GM23338 (cell line): ENCODE data around the gene RSPH3. TPM values are rescaled to one million over a fixed set of nuclear protein-coding genes. Genes with fewer than 3 reads are reported as not detected.

Experiments
- ATAC-seq: fragments of 200-7000 bp; cut with Tn5 transposase; 3 replicates; pipeline ENCODE4 v1.9.1; 2020
- DNase-seq: peaks from one replicate; pipeline ENCODE4 v3.0.0-alpha.2; 2015; ENCODE audit warnings: low spot score
- H2AFZ ChIP-seq: fragments of 200-600 bp; sonication (generic); 2 replicates; pipeline ENCODE4 v1.8.0; 2016; ENCODE audit warnings: antibody characterized with exemption, mild to moderate bottlenecking, moderate library complexity
- H3F3A ChIP-seq: fragments of 200-600 bp; sonication (generic); replicated peaks from 2 replicates; pipeline ENCODE4 v1.8.0; 2017; ENCODE audit warnings: antibody characterized with exemption, mixed run types, low read depth
- H3K27ac ChIP-seq: fragments of 200-600 bp; sonication (generic); 2 replicates; pipeline ENCODE4 v1.6.1; 2016; ENCODE audit warnings: low read depth
- H3K27me3 ChIP-seq: fragments of 200-600 bp; sonication (generic); 2 replicates; pipeline ENCODE4 v1.8.0; 2016; ENCODE audit warnings: mild to moderate bottlenecking, mixed run types, moderate library complexity; ENCODE audit not compliant: insufficient read depth
- H3K36me3 ChIP-seq: fragments of 200-600 bp; sonication (generic); 2 replicates; pipeline ENCODE4 v1.8.0; 2016; ENCODE audit warnings: mild to moderate bottlenecking; ENCODE audit not compliant: insufficient read depth
- H3K4me1 ChIP-seq: fragments of 200-600 bp; sonication (generic); 2 replicates; pipeline ENCODE4 v1.8.0; 2016; ENCODE audit warnings: mild to moderate bottlenecking, moderate library complexity; ENCODE audit not compliant: insufficient read depth
- H3K4me2 ChIP-seq: fragments of 200-600 bp; sonication (generic); 2 replicates; pipeline ENCODE4 v1.7.1; 2017; ENCODE audit warnings: mixed run types
- H3K4me3 ChIP-seq: fragments of 200-600 bp; sonication (generic); 2 replicates; pipeline ENCODE4 v1.6.1; 2016; ENCODE audit warnings: mixed run types
- H3K79me2 ChIP-seq: fragments of 200-600 bp; sonication (generic); replicated peaks from 2 replicates; pipeline ENCODE4 v1.8.0; 2017; ENCODE audit warnings: mild to moderate bottlenecking; ENCODE audit not compliant: insufficient read depth
- H3K9me2 ChIP-seq: fragments of 200-600 bp; sonication (generic); 2 replicates; pipeline ENCODE4 v1.8.0; 2017; ENCODE audit not compliant: insufficient read depth
- H4K20me1 ChIP-seq: fragments of 200-600 bp; sonication (generic); replicated peaks from 2 replicates; pipeline ENCODE4 v1.8.0; 2017; ENCODE audit warnings: mild to moderate bottlenecking; ENCODE audit not compliant: insufficient read depth
- H3K27ac Mint-ChIP-seq: 2 replicates; pipeline ENCODE4 v1.8.0; 2020; ENCODE audit warnings: inconsistent platforms, mild to moderate bottlenecking, moderate library complexity, mixed read lengths
- H3K27me3 Mint-ChIP-seq: 3 replicates; pipeline ENCODE4 v1.8.0; 2022; ENCODE audit warnings: low read depth, mild to moderate bottlenecking, moderate library complexity, mixed read lengths, inconsistent platforms; ENCODE audit not compliant: insufficient read depth, poor library complexity
- H3K36me3 Mint-ChIP-seq: 3 replicates; pipeline ENCODE4 v1.8.0; 2021; ENCODE audit warnings: low read depth, mild to moderate bottlenecking, inconsistent platforms, moderate library complexity, mixed read lengths
- H3K4me1 Mint-ChIP-seq: 3 replicates; pipeline ENCODE4 v1.8.0; 2020; ENCODE audit warnings: mild to moderate bottlenecking, inconsistent platforms, mixed read lengths
- H3K4me3 Mint-ChIP-seq: 3 replicates; pipeline ENCODE4 v1.8.0; 2021; ENCODE audit warnings: moderate library complexity, mild to moderate bottlenecking, inconsistent platforms, mixed read lengths
- H3K9me3 Mint-ChIP-seq: 3 replicates; pipeline ENCODE4 v1.8.0; 2020; ENCODE audit warnings: moderate library complexity, mild to moderate bottlenecking, inconsistent platforms, mixed read lengths
- CTCF ChIP-seq, 2 experiments: fragments of 200-600 bp in 1 of 2; sonication (generic) in 1 of 2; conservative IDR thresholded peaks; 2 replicates each; pipeline versions ENCODE4 v1.5.1 to v1.6.1; 2016 to 2017; ENCODE audit warnings: antibody characterized with exemption in 2 of 2, low read depth in 2 of 2, mild to moderate bottlenecking in 2 of 2, moderate library complexity in 1 of 2
- ETS1 ChIP-seq: IDR thresholded peaks from 2 replicates; pipeline ENCODE4 v1.6.1; 2016; ENCODE audit warnings: antibody characterized with exemption
- EZH2 ChIP-seq: fragments of 200-600 bp; sonication (generic); IDR thresholded peaks from one replicate; pipeline ENCODE4 v1.8.0; 2017; ENCODE audit warnings: antibody characterized with exemption, mild to moderate bottlenecking, low read depth; ENCODE audit not compliant: unreplicated experiment
- POLR2AphosphoS5 ChIP-seq: IDR thresholded peaks from 2 replicates; pipeline ENCODE4 v1.6.1; 2016; ENCODE audit warnings: antibody characterized with exemption, low read depth
- REST ChIP-seq: IDR thresholded peaks from one replicate; pipeline ENCODE4 v1.6.1; 2018; ENCODE audit warnings: antibody characterized with exemption; ENCODE audit not compliant: unreplicated experiment
- STAT1 ChIP-seq: IDR thresholded peaks from one replicate; pipeline ENCODE4 v1.6.1; 2016; ENCODE audit warnings: antibody characterized with exemption; ENCODE audit not compliant: unreplicated experiment
- ZNF114 ChIP-seq: fragments of 250-450 bp; sonication (Bioruptor Pico); IDR thresholded peaks from 2 replicates; pipeline ENCODE4 v1.5.0; 2020; ENCODE audit warnings: mild to moderate bottlenecking, moderate library complexity
- ZNF331 ChIP-seq: fragments of 250-450 bp; sonication (Bioruptor Pico); IDR thresholded peaks from 2 replicates; pipeline ENCODE4 v1.5.0; 2020; ENCODE audit warnings: low read depth, mild to moderate bottlenecking, moderate library complexity
- ZNF462 ChIP-seq: fragments of 250-450 bp; sonication (Bioruptor Pico); IDR thresholded peaks from 2 replicates; pipeline ENCODE4 v1.5.0; 2020; ENCODE audit warnings: mild to moderate bottlenecking, moderate library complexity
- polyA plus RNA-seq: library from polyadenylated mRNA; unstranded; fragments of >200 nt; fragmentation: Nextera tagmentation; extraction: Ambion mirVana; gene quantifications from 2 replicates; pipeline ENCODE4 v1.2.1, GENCODE V29; 2016
- total RNA-seq: library from RNA; depleted of rRNA; stranded (reverse); fragments of >200 nt; shearing (Covaris generic); gene quantifications from 2 replicates; pipeline ENCODE4 v1.2.3, GENCODE V29; 2014

The RSPH3 gene
- total and polyA plus RNA-seq, 2 experiments from 2014 or later, result 1.7 to 3.9 TPM

GRCh38 chr6:158942349-158942748 lies 57.7 kb downstream of the RSPH3 start:
- Histone ChIP-seq H3K27ac (no peak overlapping the region), H3K79me2 (no peaks in the 10 kb centered on the region), H3K4me2 (no peak overlapping the region), H3F3A (peaks cover 6% of the 10 kb centered on the region; the same call in 1 of the 2 replicates), H2AFZ (no peak overlapping the region), H3K36me3 (no peaks in the 10 kb centered on the region), H3K4me1 (peaks cover 5% of the 10 kb centered on the region; the same call in 1 of the 2 replicates), H4K20me1 (no peaks in the 10 kb centered on the region), H3K4me3 (no peak overlapping the region), H3K9me2 (no peaks in the 10 kb centered on the region), H3K27me3 (peaks cover 23% of the 10 kb centered on the region)
- no peak for TF ChIP-seq ZNF331 (CRISPR knock-in tag)
- TF ChIP-seq ZNF462 (CRISPR knock-in tag), result no peak
- no peak overlapping the region for H3K4me3 Mint-ChIP-seq
- peaks cover 14% of the 10 kb centered on the region for H3K4me1 Mint-ChIP-seq
- peaks cover 9% of the 10 kb centered on the region for H3K9me3 Mint-ChIP-seq
- peaks cover 6% of the 10 kb centered on the region; the same call in 2 of the 3 replicates for H3K36me3 Mint-ChIP-seq
- no peak for DNase-seq
- ATAC-seq, result no peak
- no peak overlapping the region for H3K27ac Mint-ChIP-seq
- H3K27me3 Mint-ChIP-seq, result peaks cover 21% of the 10 kb centered on the region

GRCh38 chr6:158941246-158941645 lies 58.8 kb downstream of the RSPH3 start:
- Histone ChIP-seq H3K36me3 (no peaks in the 10 kb centered on the region), H3F3A (peaks cover 6% of the 10 kb centered on the region; the same call in 1 of the 2 replicates), H3K9me2 (no peaks in the 10 kb centered on the region), H3K4me1 (peaks cover 5% of the 10 kb centered on the region; the same call in 1 of the 2 replicates), H4K20me1 (no peaks in the 10 kb centered on the region), H3K4me2 (no peak overlapping the region), H3K27me3 (peaks cover 23% of the 10 kb centered on the region), H3K4me3 (no peak overlapping the region), H2AFZ (no peak overlapping the region), H3K79me2 (no peaks in the 10 kb centered on the region), H3K27ac (no peak overlapping the region)
- no peak overlapping the region for H3K4me3 Mint-ChIP-seq
- H3K4me1 Mint-ChIP-seq, result peaks cover 14% of the 10 kb centered on the region
- peaks cover 21% of the 10 kb centered on the region for H3K27me3 Mint-ChIP-seq
- H3K36me3 Mint-ChIP-seq, result peaks cover 6% of the 10 kb centered on the region; the same call in 2 of the 3 replicates
- H3K9me3 Mint-ChIP-seq, result peaks cover 9% of the 10 kb centered on the region
- no peak overlapping the region for H3K27ac Mint-ChIP-seq
- no peak for DNase-seq
- no peak for ATAC-seq
- TF ChIP-seq REST (no peak), POLR2AphosphoS5 (no peak), ZNF331 (CRISPR knock-in tag) (no peak), ETS1 (no peak), STAT1 (no peak), CTCF (conservative IDR thresholded peaks at IDR 0.05; ENCODE audit: low read depth in 2 of 2) (no peak), EZH2 (no peak), ZNF114 (CRISPR knock-in tag) (no peak)
